GM12873 (cell line): ENCODE data around the gene LTB4R.

Source experiments
- CTCF ChIP-seq: IDR thresholded peaks from 2 replicates; pipeline ENCODE4 v1.5.1; 2012; ENCODE audit warnings: low read depth, mild to moderate bottlenecking, moderate library complexity, low read length, control low read depth; ENCODE audit not compliant: insufficient read depth; ENCODE audit errors: missing control alignments

LTB4R gene

DNA sequence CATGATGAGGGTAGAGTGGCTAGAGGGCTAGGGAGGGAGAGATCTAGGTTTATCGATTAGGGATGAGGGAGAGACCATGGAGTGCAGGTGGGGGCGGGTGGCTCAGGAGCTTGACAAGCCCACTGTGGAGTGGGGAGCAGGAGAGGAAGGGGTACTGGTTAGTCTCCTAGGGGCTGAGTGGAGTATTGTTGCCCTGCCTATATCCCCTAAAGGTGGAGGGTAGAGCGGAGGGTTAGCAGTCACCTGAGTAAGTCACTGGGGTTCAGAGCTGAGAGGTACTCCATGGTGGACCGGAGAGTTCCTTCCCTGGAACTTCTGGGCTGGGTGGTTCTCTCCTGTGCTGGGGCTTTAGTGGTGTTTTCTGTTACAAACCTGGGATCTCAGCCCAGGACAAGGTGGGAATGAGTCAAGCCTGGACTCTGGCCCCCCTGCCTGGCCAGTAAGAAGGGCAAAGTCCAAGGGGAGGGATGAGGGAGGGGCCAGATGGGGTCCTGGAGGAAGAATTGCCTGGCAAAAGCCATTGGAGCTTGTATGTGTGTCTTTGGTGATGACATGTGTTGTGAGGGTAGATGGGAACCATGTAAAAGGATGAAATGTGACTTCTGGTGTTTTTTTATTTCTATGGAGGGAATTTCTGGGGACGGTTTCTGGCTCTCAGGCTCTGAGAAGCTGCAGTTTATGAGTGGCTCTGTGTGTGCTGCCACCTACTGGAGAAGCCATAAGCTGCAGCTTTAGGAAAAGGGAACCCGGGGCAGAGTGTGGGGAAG is 3.5 kb upstream of the LTB4R start, which contains the start of gene CIDEB:
TSS of gene CIDEB (minus strand) at position 403 of the 767 bp plus-strand sequence. CDS start at position 284, 119 bp downstream.
- peak; percentile 94 for TF ChIP-seq CTCF

DNA sequence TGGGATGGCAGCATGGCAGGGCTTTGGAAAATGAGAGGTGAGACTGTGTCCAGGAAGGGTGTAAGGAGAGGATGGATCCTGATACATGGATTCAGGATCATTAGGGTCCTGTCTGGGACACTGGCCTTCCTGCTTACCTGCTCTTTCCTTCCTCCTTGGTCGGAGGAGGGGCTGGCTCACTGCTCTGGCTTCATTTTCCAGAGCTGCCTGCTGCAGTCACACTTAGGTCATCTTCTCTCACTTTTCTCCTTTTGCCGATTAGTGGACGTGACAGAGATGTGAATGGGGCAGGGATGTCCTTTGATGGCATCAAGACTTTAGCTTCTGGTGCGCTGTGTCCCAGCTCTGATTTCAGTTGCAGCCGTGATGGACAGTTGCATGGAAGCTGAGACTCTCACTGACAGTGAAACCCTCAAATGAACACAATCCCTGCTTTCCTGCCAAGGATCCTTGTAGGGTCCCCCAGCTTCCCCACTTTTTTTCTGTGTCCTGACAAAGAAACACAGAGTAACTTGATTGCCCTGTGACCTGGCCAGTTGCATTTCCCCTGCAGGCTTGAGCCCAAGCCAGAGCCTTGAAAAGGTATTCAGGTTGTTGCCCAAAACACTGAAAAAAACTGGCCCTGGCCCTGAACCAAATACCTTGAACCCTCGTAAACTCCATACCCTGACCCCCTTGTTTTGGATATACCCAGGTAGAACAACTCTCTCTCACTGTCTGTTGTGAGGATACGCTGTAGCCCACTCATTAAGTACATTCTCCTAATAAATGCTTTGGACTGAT is 2.8 kb upstream of the LTB4R start:
- TF ChIP-seq CTCF: no peak

GRCh38 chr14:24309538-24310264 is 1.6 kb upstream of the LTB4R start, which contains the start of gene LTB4R2:
Gene LTB4R2, plus strand, starts transcription at chr14:24310140. Its CDS starts 525 bp downstream, at chr14:24310665.
- no peak for TF ChIP-seq CTCF

DNA sequence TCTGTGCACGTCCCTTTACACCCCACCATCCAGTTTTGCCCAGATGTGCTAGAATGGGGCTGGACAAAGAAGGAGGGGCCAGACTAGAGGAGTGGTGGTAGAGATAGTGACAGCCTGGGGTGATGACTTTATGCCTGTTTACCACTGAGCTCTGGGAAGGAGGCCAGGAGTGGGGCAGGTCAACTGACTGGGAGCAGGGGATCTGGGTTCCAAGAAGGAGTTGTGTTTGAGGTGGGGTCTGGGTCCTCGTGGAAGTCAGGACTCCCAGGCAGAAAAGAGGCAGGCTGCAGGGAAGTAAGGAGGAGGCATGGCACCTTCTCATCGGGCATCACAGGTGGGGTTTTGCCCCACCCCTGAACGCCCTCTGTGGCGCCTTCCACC is 1.0 kb upstream of the LTB4R start:
- TF ChIP-seq CTCF: no peak

GRCh38 chr14:24311837-24312615 is 724 bp downstream of the LTB4R start:
- no peak for TF ChIP-seq CTCF

GRCh38 chr14:24312736-24313507 is 1.6 kb downstream of the LTB4R start:
- TF ChIP-seq CTCF: no peak
